Stimulated activated CD4-positive, alpha-beta T cell treated with anti-CD3 and anti-CD28 coated beads, Interleukin-12 subunit alpha, Interleukin-12 subunit beta, amount 100 ng/mL, for 24 hours (primary cell): ENCODE measurements around the gene GNB3.
A peak's percentile ranks its signal among the peaks of the same experiment; 100 is the strongest.
"Not testable (repeated sequence)": the region's sequence is repeated elsewhere in the genome, so short reads cannot be mapped to it uniquely, and the experiment has no call there.

Experiments
- DNase-seq, 2 experiments: peaks; one replicate each; pipeline ENCODE4 v3.0.0-alpha.2; 2020; ENCODE audit warnings: low read depth in 2 of 2

Gene GNB3

DNA sequence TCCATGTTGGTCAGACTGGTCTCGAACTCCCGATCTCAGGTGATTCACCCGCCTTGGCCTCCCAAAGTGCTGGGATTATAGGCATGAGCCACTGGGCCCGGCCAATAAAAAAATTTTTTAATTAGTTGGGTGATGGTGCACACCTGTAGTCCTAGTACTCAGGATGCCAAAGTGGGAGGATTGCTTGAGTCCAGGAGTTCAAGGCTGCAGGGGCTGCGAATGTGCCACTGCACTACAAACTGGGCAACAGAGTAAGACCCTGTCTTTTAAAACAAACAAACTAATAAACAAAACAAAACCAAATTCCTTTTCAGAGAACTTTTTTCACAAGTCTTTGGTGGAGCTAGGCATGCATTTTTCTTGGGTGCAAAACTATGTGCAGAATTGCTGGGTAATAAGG lies 42.5 kb downstream of the GNB3 start:
- no peak for DNase-seq

DNA sequence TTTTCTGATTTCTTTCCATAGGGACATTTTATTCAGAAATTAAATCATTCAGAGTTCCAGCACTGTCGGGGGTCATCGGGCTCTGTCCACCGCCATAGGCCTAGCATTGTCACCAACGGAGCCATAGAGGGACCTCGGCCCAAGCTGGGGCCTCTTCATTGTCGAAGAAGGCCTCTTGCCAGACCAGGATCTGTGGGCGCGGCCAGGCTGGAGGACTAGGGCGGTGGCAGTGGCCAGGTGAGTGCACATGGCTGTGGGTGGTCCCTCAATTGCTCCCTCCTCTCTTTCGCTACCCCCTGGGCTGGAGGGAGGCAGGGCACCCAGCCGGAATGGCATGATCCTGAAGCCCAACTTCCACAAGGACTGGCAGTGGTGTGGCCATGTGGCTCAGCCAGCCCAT lies 43.0 kb downstream of the GNB3 start:
- no peak for DNase-seq

DNA sequence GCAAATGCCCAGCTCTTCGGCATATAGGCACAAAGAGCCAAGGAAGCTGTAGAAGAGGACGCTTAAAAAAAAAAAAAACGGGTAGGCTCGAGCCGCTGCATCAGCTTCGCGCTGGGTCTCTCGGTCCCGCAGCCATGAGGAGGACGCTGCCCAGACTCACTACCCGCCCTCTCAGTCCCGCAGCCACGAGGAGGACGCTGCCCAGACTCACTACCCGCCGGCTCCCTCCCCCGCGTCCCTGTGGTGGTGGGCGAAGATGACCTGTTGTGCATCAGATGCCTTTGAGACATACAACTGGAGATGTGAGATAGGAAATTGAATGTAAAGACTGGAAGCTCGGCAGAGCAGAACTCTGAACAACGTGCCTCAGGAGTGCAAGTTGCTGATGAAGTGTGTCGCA lies 43.8 kb downstream of the GNB3 start:
- DNase-seq: no peak

- not testable (repeated sequence) for DNase-seq
These were observed 45.7 kb downstream of the GNB3 start for GRCh38 chr12:6886206-6886999.

DNA sequence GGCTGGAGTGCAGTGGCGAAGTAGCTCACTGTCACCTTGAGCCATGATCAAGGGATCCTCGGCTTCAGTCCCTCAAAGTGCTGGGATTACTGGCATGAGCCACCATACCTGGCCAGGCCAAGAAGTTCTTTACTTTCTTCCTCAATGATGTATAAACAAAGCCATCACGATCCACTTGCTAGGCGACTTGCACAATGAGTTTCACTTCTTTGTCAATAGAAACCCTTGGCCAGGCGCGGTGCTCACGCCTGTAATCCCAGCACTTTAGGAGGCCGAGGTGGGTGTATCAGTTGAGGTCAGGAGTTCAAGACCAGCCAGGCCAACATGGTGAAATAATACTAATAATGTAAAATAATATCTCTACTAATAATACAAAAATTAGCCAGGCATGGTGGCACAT lies 46.7 kb downstream of the GNB3 start:
- DNase-seq: no peak

- DNase-seq: no peak
These were observed 47.6 kb downstream of the GNB3 start for GRCh38 chr12:6888360-6888759.

- DNase-seq: not testable (repeated sequence)
These were observed 48.1 kb downstream of the GNB3 start for GRCh38 chr12:6888794-6889193.

DNA sequence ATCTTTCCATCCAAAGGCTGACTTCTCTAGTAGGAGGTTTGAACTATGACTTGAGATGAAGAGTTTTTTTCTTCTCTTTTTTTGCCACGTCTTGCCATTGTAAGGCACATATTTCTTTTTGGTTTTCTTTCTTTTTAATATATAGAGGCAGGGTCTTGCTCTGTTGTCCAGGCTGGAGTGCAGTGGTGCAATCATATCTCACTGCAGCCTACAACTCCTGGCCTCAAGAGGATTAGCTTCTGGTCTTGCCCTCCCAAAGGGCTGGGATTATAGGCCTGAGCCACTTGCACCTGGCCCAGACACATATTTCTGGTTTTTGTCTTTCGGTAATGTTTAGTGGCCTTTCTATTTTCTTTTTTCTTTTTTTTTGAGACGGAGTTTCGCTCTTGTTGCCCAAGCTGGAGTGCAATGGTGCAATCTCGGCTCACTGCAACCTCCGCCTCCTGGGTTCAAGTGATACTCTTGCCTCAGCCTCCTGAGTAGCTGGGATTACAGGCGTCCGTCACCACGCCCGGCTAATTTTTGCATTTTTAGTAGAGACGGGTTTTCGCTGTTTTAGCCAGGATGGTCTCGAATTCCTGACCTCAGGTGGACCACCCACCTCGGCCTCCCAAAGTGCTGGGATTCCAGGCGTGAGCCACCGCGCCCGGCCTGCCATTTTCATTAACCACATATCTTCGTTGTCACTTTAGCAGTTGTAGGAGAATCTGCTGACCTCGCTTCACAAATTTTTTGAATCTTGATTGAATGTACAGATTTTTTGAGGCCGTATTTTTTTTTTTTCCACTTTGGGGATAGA lies 49.2 kb downstream of the GNB3 start:
- not testable (repeated sequence) for DNase-seq

DNA sequence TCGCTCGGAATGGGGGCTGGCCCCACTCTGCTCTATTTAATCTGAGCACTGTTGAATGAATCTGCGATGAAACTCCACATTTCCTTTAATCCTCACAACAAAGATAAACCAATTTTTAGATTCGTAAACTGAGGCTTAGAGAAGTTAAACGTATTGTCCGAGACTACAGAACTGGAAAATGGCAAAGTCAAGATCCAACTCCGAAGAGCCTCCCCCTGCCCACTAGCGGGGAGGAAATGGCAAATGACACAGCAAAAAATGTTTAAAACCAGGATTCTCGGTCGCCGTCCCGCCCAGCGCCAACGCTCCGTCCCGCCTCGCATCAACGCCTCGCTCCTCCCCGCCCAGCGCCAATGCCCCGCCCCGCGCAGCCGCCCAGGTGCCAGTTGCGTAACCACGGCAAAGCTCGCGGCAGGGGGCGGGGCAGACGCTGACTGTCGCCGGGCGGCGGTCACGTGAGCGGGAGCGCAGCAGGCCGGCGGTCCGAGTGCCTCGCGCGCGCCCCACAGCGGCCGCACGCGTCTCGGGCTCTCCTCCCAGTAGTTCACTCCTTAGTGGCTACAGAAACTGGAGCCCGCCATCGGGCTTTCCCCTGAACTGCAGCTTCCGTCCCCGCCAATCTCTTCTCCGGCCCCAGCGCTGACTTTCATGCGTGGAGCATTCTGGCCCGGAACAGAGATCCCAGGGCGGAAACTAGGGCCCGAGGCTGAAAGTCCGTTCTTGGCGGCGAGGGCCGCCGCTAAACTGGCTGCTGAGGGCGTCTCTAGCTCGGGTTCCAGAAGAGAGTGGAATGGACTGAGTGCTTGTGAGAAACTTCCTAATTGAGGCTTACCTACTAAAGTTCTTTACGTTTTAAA lies 50.3 kb downstream of the GNB3 start:
- peak; percentile 96 to 98 for DNase-seq

GRCh38 chr12:6891646-6892001 lies 50.9 kb downstream of the GNB3 start:
- DNase-seq: no peak

- not testable (repeated sequence) for DNase-seq
These were observed 52.0 kb downstream of the GNB3 start for GRCh38 chr12:6892683-6893082.

DNA sequence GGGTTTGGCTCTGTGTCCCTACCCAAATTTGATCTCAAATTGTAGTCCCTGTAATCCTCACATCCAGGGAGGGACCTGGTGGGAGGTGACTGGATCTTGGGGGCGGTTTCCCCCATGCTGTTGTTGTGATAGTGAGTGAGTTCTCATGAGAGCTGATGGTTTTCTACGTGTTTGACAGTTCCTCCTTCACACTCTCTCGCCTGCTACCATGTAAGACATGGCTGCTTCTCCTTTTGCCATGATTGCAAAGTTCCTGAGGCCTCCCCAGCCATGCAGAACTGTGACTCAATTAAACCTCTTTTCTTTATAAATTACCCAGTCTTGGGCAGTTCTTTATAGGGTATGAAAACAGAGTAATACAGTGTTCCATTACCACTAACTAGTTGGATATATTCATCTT lies 53.6 kb downstream of the GNB3 start:
- DNase-seq: no peak
